HepG2 (cell line): ENCODE data around the gene LUZP1. TPM values are rescaled to one million over a fixed set of nuclear protein-coding genes. Genes with fewer than 3 reads are reported as not detected.

Experiments
- ATAC-seq: fragments of 200-7000 bp; cut with Tn5 transposase; 3 replicates; pipeline ENCODE4 v1.9.1; 2020; ENCODE audit warnings: mild to moderate bottlenecking, moderate library complexity
- BruUV-seq: library from RNA; stranded (reverse); fragments of 400-500 nt; replicated peaks from 2 replicates; lab custom pipeline; 2021; lab: Mats Ljungman, UMichigan
- CTCF ChIA-PET: fragments of 300-600 bp; formaldehyde crosslinking; extraction: SDS; loops from one replicate; lab custom pipeline; 2021; ENCODE audit warnings: low total read pairs, inconsistent platforms, low intra/inter-chr PET ratio; lab: Yijun Ruan, JAX
- POLR2A ChIA-PET: fragments of 350-600 bp; sonication (Branson Sonifier 250); formaldehyde crosslinking; loops from one replicate; lab custom pipeline; 2020; ENCODE audit warnings: antibody characterized with exemption, inconsistent platforms; lab: Yijun Ruan, JAX
- DNase-seq: peaks from one replicate; pipeline ENCODE4 v3.0.0-alpha.2; 2015; ENCODE audit warnings: low spot score
- FAIRE-seq: peaks from 3 replicates; lab custom pipeline; 2011; peaks lifted over from hg19 to GRCh38; lab: Jason Lieb, UNC
- H2AFZ ChIP-seq: one replicate; pipeline ENCODE4 v1.6.1; 2011; ENCODE audit warnings: low read length, inconsistent platforms
- H3K27ac ChIP-seq: fragments of 300-600 bp; 3 replicates; pipeline ENCODE4 v1.8.0; 2011; ENCODE audit warnings: mixed run types, mild to moderate bottlenecking, mixed read lengths, low read length, inconsistent platforms; ENCODE audit not compliant: insufficient read depth; ENCODE audit errors: extremely low read length
- H3K27me3 ChIP-seq, 2 experiments: fragments of 200-600 bp in 1 of 2; 2 replicates in 1 of 2; 3 replicates in 1 of 2; pipeline versions ENCODE4 v1.6.0 to v1.8.0; 2011; ENCODE audit warnings: low read length in 2 of 2, mild to moderate bottlenecking in 2 of 2, moderate library complexity in 2 of 2, inconsistent platforms in 1 of 2; ENCODE audit not compliant: insufficient read depth in 2 of 2, control insufficient read depth in 1 of 2
- H3K36me3 ChIP-seq, 2 experiments: fragments of 200-600 bp in 1 of 2; replicated peaks in 1 of 2; 2 replicates in 1 of 2; 3 replicates in 1 of 2; pipeline versions ENCODE4 v1.5.1 to v1.8.0; 2011; ENCODE audit warnings: low read length in 2 of 2, inconsistent platforms in 1 of 2; ENCODE audit not compliant: insufficient read depth in 2 of 2, control insufficient read depth in 1 of 2
- H3K4me1 ChIP-seq: 2 replicates; pipeline ENCODE4 v1.5.1; 2012; ENCODE audit warnings: low read length, inconsistent platforms; ENCODE audit not compliant: insufficient read depth
- H3K4me2 ChIP-seq: 2 replicates; pipeline ENCODE4 v1.6.0; 2011; ENCODE audit warnings: low read depth, low read length, inconsistent platforms
- H3K4me3 ChIP-seq, 3 experiments: fragments of 200-600 bp in 1 of 3; sonication (generic), shearing (Covaris generic) in 1 of 3; replicated peaks in 1 of 3; 2 replicates each; pipeline ENCODE4 v1.5.1; 2011 to 2016; ENCODE audit warnings: low read length in 3 of 3, inconsistent platforms in 2 of 3, low read depth in 2 of 3, mild to moderate bottlenecking in 2 of 3, control low read depth in 1 of 3, mixed read lengths in 1 of 3; ENCODE audit not compliant: insufficient read depth in 1 of 3
- H3K79me2 ChIP-seq: one replicate; pipeline ENCODE4 v1.6.1; 2011; ENCODE audit warnings: low read length, inconsistent platforms; ENCODE audit not compliant: insufficient read depth
- H3K9ac ChIP-seq: 2 replicates; pipeline ENCODE4 v1.6.0; 2011; ENCODE audit warnings: mild to moderate bottlenecking, low read depth, low read length, inconsistent platforms; ENCODE audit not compliant: insufficient read depth
- H3K9me3 ChIP-seq: 2 replicates; pipeline ENCODE4 v1.5.1; 2012; ENCODE audit warnings: mild to moderate bottlenecking, low read length
- H4K20me1 ChIP-seq: 2 replicates; pipeline ENCODE4 v1.6.0; 2011; ENCODE audit warnings: inconsistent platforms, mild to moderate bottlenecking, low read length, moderate library complexity; ENCODE audit not compliant: insufficient read depth
- PRDM4 ChIP-seq: sonication (generic); formaldehyde crosslinking; IDR thresholded peaks from 2 replicates; pipeline ENCODE4 v1.9.0; 2021; ENCODE audit warnings: missing genetic modification reagents, borderline replicate concordance
- STAG1 ChIP-seq: sonication (generic); formaldehyde crosslinking; IDR thresholded peaks from 2 replicates; pipeline ENCODE4 v1.4.0; 2020; ENCODE audit warnings: missing genetic modification reagents
- ZNF407 ChIP-seq: sonication (generic); formaldehyde crosslinking; IDR thresholded peaks from one replicate; pipeline ENCODE4 v1.5.1; 2020; ENCODE audit warnings: mild to moderate bottlenecking, missing genetic modification reagents; ENCODE audit errors: not compliant biosample characterization
- WGBS: methylation state at CpG from one replicate; pipeline ENCODE4 v1.1.6; 2017; ENCODE audit warnings: low lambda C conversion rate; 5-methylcytosine and 5-hydroxymethylcytosine counted together
- in situ Hi-C: cut with HindIII; loops from 2 replicates; pipeline ENCODE4 v1.10.0; 2017; ENCODE audit warnings: low pct_unique_long_range_greater_than_20kb; ENCODE audit not compliant: extremely low pct_ligation_motif_present
- intact Hi-C: fragments of 100-400 bp; cut with micrococcal nuclease; formaldehyde crosslinking; loops from one replicate; pipeline ENCODE4 v1.10.0; 2022; ENCODE audit not compliant: unreplicated experiment
- polyA plus RNA-seq, 8 experiments: library from polyadenylated mRNA; depleted of rRNA in 3 of 8; stranded (reverse) in 7 of 8; unstranded in 1 of 8; fragments of >200 nt; fragmentation: Illumina TruSeq in 4 of 8; extraction: Trizol in 4 of 8; gene quantifications; 2 replicates each; pipeline versions ENCODE4 v1.2.1 to v1.2.3, GENCODE V29; 2011 to 2016; ENCODE audit warnings: low read depth in 4 of 8, missing spikeins in 1 of 8, mixed read lengths in 1 of 8; ENCODE audit not compliant: insufficient read depth in 1 of 8
- total RNA-seq, 5 experiments: library from RNA; depleted of rRNA; stranded (reverse); fragments of >200 nt; fragmentation: Illumina TruSeq; extraction: Trizol; gene quantifications; 2 replicates each; pipeline ENCODE4 v1.2.3, GENCODE V29; 2016; ENCODE audit warnings: low read depth in 1 of 5

LUZP1 gene
- total and polyA plus RNA-seq, 2 of the 13 experiments (the other 11 are each of a cell fraction or from before 2014, with no cell fraction given), result 6.9 to 12.7 TPM

DNA sequence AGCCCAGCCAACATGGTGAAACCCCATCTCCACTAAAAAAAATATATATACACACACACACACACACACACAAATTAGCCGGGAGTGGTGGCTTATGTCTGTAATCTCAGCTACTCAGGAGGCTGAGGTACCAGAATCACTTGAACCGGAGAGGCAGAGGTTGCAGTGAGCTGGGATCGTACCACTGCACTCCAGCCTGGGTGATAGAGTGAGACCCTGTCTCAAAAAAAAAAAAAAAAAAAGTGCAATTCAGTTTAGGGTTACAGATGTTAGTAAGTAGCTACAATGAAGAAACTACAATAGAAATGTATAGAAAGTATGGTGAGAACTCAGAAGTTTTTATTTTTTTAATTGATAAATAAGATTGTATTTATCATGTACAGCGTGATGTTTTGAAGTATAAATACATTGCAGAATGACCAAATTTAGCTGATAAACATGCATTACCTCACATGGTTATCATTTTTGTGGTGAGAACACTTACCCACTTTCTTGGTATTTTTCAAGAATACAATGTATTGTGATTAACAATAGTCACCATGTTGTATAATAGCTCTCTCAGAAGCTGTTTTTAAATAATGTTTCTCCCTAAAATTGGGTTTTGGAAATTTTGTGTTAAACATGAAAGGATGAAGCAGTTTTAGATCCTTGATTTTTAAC, 131.4 kb downstream of the LUZP1 start:
- Histone ChIP-seq H3K79me2 (peaks cover 96% of the 10 kb centered on the region), H3K4me3 (no peak overlapping the region), H3K4me2 (no peak overlapping the region), H3K4me1 (peaks cover 28% of the 10 kb centered on the region), H3K9me3 (no peaks in the 10 kb centered on the region), H3K9ac (no peak overlapping the region), H4K20me1 (peaks cover 35% of the 10 kb centered on the region), H2AFZ (no peak overlapping the region), H3K27me3 (no peaks in the 10 kb centered on the region), H3K27ac (no peak overlapping the region), H3K36me3 (0 out of 5 replicates have a peak, but pooled peaks cover 0 to 13% of the 10 kb centered on the region in 2 experiments)
- ChIA-PET POLR2A (no interaction called here), CTCF (no interaction called here)
- ATAC-seq (no peak), FAIRE-seq (no peak), DNase-seq (no peak)
- intact Hi-C loops, result no loop called here
- TF ChIP-seq ZNF407 (CRISPR knock-in tag) (no peak), PRDM4 (CRISPR knock-in tag) (no peak), STAG1 (no peak)
- WGBS, result 96% methylated on average over 4 of the region's 4 CpGs
- in situ Hi-C loops, result no loop called here
- BruUV-seq, result no TSS peak
